ENCODE data around the gene HES5.

The HES5 gene

GRCh38 chr1:2499986-2500596 is 30.0 kb downstream of the HES5 start:
- no peak for FAIRE-seq

DNA sequence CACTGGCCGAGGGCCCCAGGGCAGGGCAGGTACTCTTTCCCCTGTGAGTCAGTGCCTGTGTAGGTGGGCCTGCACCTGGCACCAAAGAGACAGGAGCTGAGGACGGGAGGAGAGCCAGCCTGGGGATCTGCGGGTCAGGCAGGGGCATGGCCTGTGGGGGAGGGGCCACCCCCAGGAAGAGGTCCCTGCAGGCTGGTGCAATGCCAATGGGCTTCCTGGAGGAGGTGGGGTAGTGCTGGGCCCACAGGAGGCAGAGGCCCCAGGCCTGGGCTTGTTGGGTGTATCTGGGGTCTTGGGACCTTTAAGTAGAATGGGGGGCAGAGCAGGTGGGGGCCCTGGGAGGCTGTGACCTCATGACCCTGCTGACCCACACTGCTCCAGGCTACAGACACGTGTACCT is 30.8 kb downstream of the HES5 start:
- FAIRE-seq = no peak

GRCh38 chr1:2498648-2499047 is 31.4 kb downstream of the HES5 start:
- FAIRE-seq = no peak

GRCh38 chr1:2497891-2498290 is 32.2 kb downstream of the HES5 start:
- no peak for FAIRE-seq

- FAIRE-seq = no peak
Measured at GRCh38 chr1:2496746-2497145, 33.3 kb downstream of the HES5 start.

- no peak for FAIRE-seq
Measured at GRCh38 chr1:2496087-2496622, 33.9 kb downstream of the HES5 start.

DNA sequence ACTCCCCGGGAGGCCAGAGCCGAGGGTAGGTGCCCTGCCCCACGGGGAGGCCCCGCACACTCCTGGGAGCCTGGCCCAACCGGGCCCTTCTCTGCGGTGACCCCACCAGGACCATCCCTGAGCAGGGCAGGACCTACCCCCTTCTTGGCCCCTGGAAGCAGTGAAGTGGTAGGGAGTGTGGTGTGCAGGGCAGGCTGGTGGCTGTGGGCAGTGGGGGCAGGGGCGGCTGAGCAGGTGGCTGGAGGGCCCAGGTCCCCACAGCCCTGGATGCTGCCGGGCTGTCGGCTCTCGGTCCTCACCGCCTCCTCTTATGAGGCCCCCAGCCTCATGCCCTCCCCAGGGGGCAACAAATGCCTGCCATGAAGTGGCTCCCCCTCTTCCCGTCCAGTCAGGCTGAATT is 34.5 kb downstream of the HES5 start:
- FAIRE-seq = no peak

DNA sequence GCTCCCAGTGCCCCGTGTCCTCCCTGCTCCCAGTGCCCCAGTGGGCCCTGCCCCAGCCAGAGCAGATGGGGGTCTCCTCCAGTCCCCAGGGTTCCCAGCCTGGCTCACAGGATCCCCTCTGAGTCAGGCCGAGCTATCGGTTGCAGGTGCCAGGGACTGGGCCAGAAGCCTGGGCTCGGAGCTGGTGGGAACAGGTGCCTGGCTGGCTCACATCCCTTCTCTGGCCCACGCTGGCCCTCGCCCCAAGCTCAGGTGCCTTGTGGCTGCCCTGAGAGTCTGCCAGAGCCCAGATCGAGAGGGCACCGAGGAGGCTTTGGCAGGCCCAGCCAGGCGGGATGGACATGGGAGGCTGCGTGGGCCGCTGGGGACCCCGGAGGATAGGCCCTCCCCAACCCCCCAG is 35.0 kb downstream of the HES5 start:
- no peak for FAIRE-seq

DNA sequence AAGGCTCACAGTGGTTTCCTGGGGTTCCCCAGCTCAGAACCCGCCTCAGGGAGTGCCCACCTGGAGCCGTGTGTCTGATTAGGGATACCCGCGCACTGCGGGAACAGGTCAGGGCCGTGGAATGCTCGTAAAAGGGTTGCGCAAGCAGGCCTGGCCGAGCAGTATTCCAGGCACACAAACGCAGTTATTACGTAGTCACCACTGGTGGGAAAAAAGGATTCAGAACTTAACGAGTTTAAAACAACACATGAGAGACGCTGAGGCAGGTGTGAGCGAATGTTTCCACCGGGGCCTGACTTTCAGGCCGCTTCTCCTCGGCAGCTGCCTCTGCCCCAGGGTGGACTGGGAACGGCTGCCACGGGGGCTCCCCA is 35.8 kb downstream of the HES5 start:
- FAIRE-seq = no peak

- no peak for FAIRE-seq
Measured at GRCh38 chr1:2493691-2494322, 36.3 kb downstream of the HES5 start.

- FAIRE-seq = no peak
Measured at GRCh38 chr1:2493218-2493617, 36.8 kb downstream of the HES5 start.

GRCh38 chr1:2492091-2492490 is 38.0 kb downstream of the HES5 start:
- FAIRE-seq = no peak

GRCh38 chr1:2489615-2490014 is 40.4 kb downstream of the HES5 start:
- FAIRE-seq = no peak

- no peak for FAIRE-seq
Measured at GRCh38 chr1:2488688-2489087, 41.4 kb downstream of the HES5 start.

- FAIRE-seq = no peak
Measured at GRCh38 chr1:2486558-2486957, 43.5 kb downstream of the HES5 start.

GRCh38 chr1:2486041-2486440 is 44.0 kb downstream of the HES5 start:
- FAIRE-seq = no peak

GRCh38 chr1:2483970-2484369 is 46.1 kb downstream of the HES5 start:
- FAIRE-seq = no peak

- FAIRE-seq = no peak
Measured at GRCh38 chr1:2483026-2483425, 47.0 kb downstream of the HES5 start.

- no peak for FAIRE-seq
Measured at GRCh38 chr1:2482588-2482987, 47.5 kb downstream of the HES5 start.

GRCh38 chr1:2481885-2482284 is 48.2 kb downstream of the HES5 start:
- FAIRE-seq = no peak

GRCh38 chr1:2480986-2481364 is 49.1 kb downstream of the HES5 start:
- FAIRE-seq = no peak

GRCh38 chr1:2480236-2480985 is 49.7 kb downstream of the HES5 start:
- FAIRE-seq = no peak

DNA sequence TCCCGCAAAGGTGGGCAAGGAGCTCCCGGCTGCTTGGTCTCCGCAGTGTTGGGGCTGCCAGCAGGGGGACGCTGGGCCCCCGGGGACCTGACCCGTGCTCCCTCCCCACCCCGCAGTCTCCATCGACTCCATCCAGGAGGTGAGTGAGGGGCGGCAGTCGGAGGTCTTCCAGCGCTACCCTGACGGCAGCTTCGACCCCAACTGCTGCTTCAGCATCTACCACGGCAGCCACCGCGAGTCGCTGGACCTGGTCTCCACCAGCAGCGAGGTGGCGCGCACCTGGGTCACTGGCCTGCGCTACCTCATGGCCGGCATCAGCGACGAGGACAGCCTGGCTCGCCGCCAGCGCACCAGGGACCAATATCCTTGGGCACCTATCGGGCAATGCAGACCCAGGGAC is 50.4 kb downstream of the HES5 start:
- no peak for FAIRE-seq

- no peak for FAIRE-seq
Measured at GRCh38 chr1:2479186-2479585, 50.9 kb downstream of the HES5 start.
